HCT116 (cell line): ENCODE data around the gene PHF21A. TPM values are rescaled to one million over a fixed set of nuclear protein-coding genes. Genes with fewer than 3 reads are reported as not detected.

Experiments
- ATAC-seq: fragments of 200-7000 bp; cut with Tn5 transposase; 2 replicates; pipeline ENCODE4 v1.9.1; 2020; ENCODE audit warnings: mild to moderate bottlenecking, moderate library complexity
- BruUV-seq: library from RNA; stranded (reverse); fragments of 400-500 nt; replicated peaks from 2 replicates; lab custom pipeline; 2021; lab: Mats Ljungman, UMichigan
- CTCF ChIA-PET: fragments of 300-600 bp; sonication (Branson Sonifier 250); formaldehyde crosslinking; loops from one replicate; lab custom pipeline; 2021; ENCODE audit warnings: antibody characterized with exemption; lab: Charles Lee
- POLR2A ChIA-PET: fragments of 300-600, 350-600 bp; sonication (Branson Sonifier 250); formaldehyde crosslinking; loops from one replicate; lab custom pipeline; 2021; ENCODE audit warnings: antibody characterized with exemption; lab: Charles Lee
- RAD21 ChIA-PET, 2 experiments: fragments of 300-600 bp; sonication (Branson Sonifier 250); formaldehyde crosslinking; loops; one replicate each; lab custom pipeline; 2023; ENCODE audit warnings: low total read pairs in 2 of 2; ENCODE audit not compliant: uncharacterized antibody in 2 of 2, unreplicated experiment in 2 of 2, low non-redundant PET in 1 of 2; lab: Charles Lee
- DNase-seq: peaks from one replicate; pipeline ENCODE4 v3.0.0-alpha.2; 2010; ENCODE audit warnings: low read depth, low spot score
- H2AFZ ChIP-seq: fragments of 200-600 bp; shearing (Covaris generic), sonication (generic); 2 replicates; pipeline ENCODE4 v1.6.1; 2017; ENCODE audit warnings: low read depth, mixed run types, mixed read lengths, antibody characterized with exemption, low read length; ENCODE audit not compliant: poor library complexity, severe bottlenecking
- H3K27ac ChIP-seq: 2 replicates; pipeline ENCODE4 v1.5.1; 2012; ENCODE audit warnings: low read depth, low read length
- H3K27me3 ChIP-seq: fragments of 200-600 bp; sonication (generic); 2 replicates; pipeline ENCODE4 v1.6.1; 2016; ENCODE audit warnings: mixed run types, low read length, mixed read lengths; ENCODE audit not compliant: insufficient read depth
- H3K36me3 ChIP-seq, 2 experiments: fragments of 200-500 bp in 1 of 2; fragments of 200-600 bp in 1 of 2; sonication (Bioruptor generic) in 1 of 2; sonication (generic) in 1 of 2; 2 replicates each; pipeline versions ENCODE4 v1.5.1 to v1.6.1; 2014 to 2016; ENCODE audit warnings: low read length in 2 of 2, inconsistent platforms in 1 of 2, mixed read lengths in 1 of 2, mixed run types in 1 of 2; ENCODE audit not compliant: insufficient read depth in 2 of 2, control insufficient read depth in 1 of 2
- H3K4me1 ChIP-seq, 2 experiments: fragments of 200-600 bp in 1 of 2; sonication (generic) in 1 of 2; 2 replicates each; pipeline versions ENCODE4 v1.5.1 to v1.6.1; 2012 to 2017; ENCODE audit warnings: low read length in 2 of 2, inconsistent platforms in 1 of 2, mild to moderate bottlenecking in 1 of 2, mixed read lengths in 1 of 2, mixed run types in 1 of 2, moderate library complexity in 1 of 2; ENCODE audit not compliant: insufficient read depth in 2 of 2, control insufficient read depth in 1 of 2
- H3K4me2 ChIP-seq: fragments of 200-600 bp; sonication (generic); 2 replicates; pipeline ENCODE4 v1.6.1; 2017; ENCODE audit warnings: mixed run types, low read length, mixed read lengths
- H3K4me3 ChIP-seq, 2 experiments: fragments of 200-600 bp in 1 of 2; sonication (generic) in 1 of 2; replicated peaks in 1 of 2; 2 replicates each; pipeline ENCODE4 v1.5.1; 2011 to 2016; ENCODE audit warnings: low read length in 2 of 2, control low read depth in 1 of 2, low read depth in 1 of 2, mild to moderate bottlenecking in 1 of 2, mixed read lengths in 1 of 2, mixed run types in 1 of 2
- H3K79me2 ChIP-seq: fragments of 200-600 bp; sonication (generic); 2 replicates; pipeline ENCODE4 v1.6.1; 2017; ENCODE audit warnings: mild to moderate bottlenecking, mixed run types, low read length, moderate library complexity, mixed read lengths; ENCODE audit not compliant: insufficient read depth
- H3K9ac ChIP-seq: fragments of 200-600 bp; sonication (generic); 2 replicates; pipeline ENCODE4 v1.6.1; 2016; ENCODE audit warnings: low read length, mixed read lengths
- H3K9me2 ChIP-seq: fragments of 200-600 bp; sonication (generic), shearing (Covaris generic); 2 replicates; pipeline ENCODE4 v1.6.1; 2017; ENCODE audit warnings: mixed run types, mild to moderate bottlenecking, moderate library complexity; ENCODE audit not compliant: insufficient read depth
- H3K9me3 ChIP-seq, 2 experiments: fragments of 200-500 bp in 1 of 2; fragments of 200-600 bp in 1 of 2; sonication (Bioruptor generic) in 1 of 2; sonication (generic) in 1 of 2; 2 replicates each; pipeline ENCODE4 v1.6.1; 2014 to 2017; ENCODE audit warnings: low read length in 2 of 2, mixed read lengths in 2 of 2, inconsistent platforms in 1 of 2, low read depth in 1 of 2, mild to moderate bottlenecking in 1 of 2, mixed run types in 1 of 2, moderate library complexity in 1 of 2; ENCODE audit not compliant: control insufficient read depth in 1 of 2, insufficient read depth in 1 of 2
- H4K20me1 ChIP-seq: fragments of 200-600 bp; sonication (generic), shearing (Covaris generic); 2 replicates; pipeline ENCODE4 v1.6.1; 2017; ENCODE audit warnings: mixed run types, mild to moderate bottlenecking, moderate library complexity; ENCODE audit not compliant: insufficient read depth
- CBX3 ChIP-seq: IDR thresholded peaks from 2 replicates; pipeline ENCODE4 v1.6.1; 2012; ENCODE audit warnings: low read depth
- CTCF ChIP-seq, 3 experiments: fragments of 200-600 bp in 1 of 3; sonication (generic) in 1 of 3; IDR thresholded peaks in 2 of 3; conservative IDR thresholded peaks in 1 of 3; 2 replicates each; pipeline ENCODE4 v1.5.1; 2012 to 2017; ENCODE audit warnings: low read depth in 2 of 3, low read length in 2 of 3, antibody characterized with exemption in 1 of 3, borderline replicate concordance in 1 of 3, control low read depth in 1 of 3, mild to moderate bottlenecking in 1 of 3, mixed read lengths in 1 of 3, mixed run types in 1 of 3, moderate library complexity in 1 of 3; ENCODE audit not compliant: insufficient read depth in 1 of 3
- EGR1 ChIP-seq: IDR thresholded peaks from 2 replicates; pipeline ENCODE4 v1.6.1; 2012; ENCODE audit warnings: low read depth
- ELF1 ChIP-seq: IDR thresholded peaks from 2 replicates; pipeline ENCODE4 v1.6.1; 2012; ENCODE audit warnings: low read depth, borderline replicate concordance
- EZH2 ChIP-seq: fragments of 200-600 bp; sonication (generic); IDR thresholded peaks from 2 replicates; pipeline ENCODE4 v1.6.1; 2017; ENCODE audit warnings: antibody characterized with exemption, mixed run types
- EZH2phosphoT487 ChIP-seq: fragments of 200-600 bp; IDR thresholded peaks from 2 replicates; pipeline ENCODE4 v1.6.1; 2018; ENCODE audit warnings: antibody characterized with exemption, borderline replicate concordance
- POLR2A ChIP-seq: IDR thresholded peaks from 2 replicates; pipeline ENCODE4 v1.7.0; 2011; ENCODE audit warnings: borderline replicate concordance; ENCODE audit not compliant: insufficient read depth, insufficient read length; ENCODE audit errors: extremely low read depth
- POLR2AphosphoS5 ChIP-seq: IDR thresholded peaks from 2 replicates; pipeline ENCODE4 v1.6.1; 2011; ENCODE audit warnings: mild to moderate bottlenecking, low read depth, low read length, moderate library complexity
- SIN3A ChIP-seq: IDR thresholded peaks from 2 replicates; pipeline ENCODE4 v1.6.1; 2012; ENCODE audit warnings: low read depth
- SP1 ChIP-seq: IDR thresholded peaks from 2 replicates; pipeline ENCODE4 v1.6.1; 2012; ENCODE audit warnings: low read depth
- SRF ChIP-seq: IDR thresholded peaks from 2 replicates; pipeline ENCODE4 v1.6.1; 2012; ENCODE audit warnings: low read depth
- TCF7L2 ChIP-seq: IDR thresholded peaks from 2 replicates; pipeline ENCODE4 v1.7.0; 2011; ENCODE audit warnings: borderline replicate concordance, inconsistent platforms; ENCODE audit not compliant: insufficient read depth, insufficient read length; ENCODE audit errors: extremely low read depth
- ZFX ChIP-seq: fragments of 450-650 bp; IDR thresholded peaks from 2 replicates; pipeline ENCODE4 v1.6.1; 2017
- intact Hi-C: fragments of 100-400 bp; cut with micrococcal nuclease; formaldehyde crosslinking; loops from 2 replicates; pipeline ENCODE4 v1.10.0; 2022
- total RNA-seq: library from RNA; stranded (reverse); gene quantifications from one replicate; pipeline ENCODE4 v1.2.1, GENCODE V29; 2021; ENCODE audit not compliant: unreplicated experiment
- TF ChIP-seq, protein P1 (sequence below): IDR thresholded peaks from 2 replicates; pipeline ENCODE4 v1.6.1; 2012; ENCODE audit warnings: low read depth

PHF21A gene
- total RNA-seq, 1 experiment from 2014 or later = 27.0 TPM

DNA sequence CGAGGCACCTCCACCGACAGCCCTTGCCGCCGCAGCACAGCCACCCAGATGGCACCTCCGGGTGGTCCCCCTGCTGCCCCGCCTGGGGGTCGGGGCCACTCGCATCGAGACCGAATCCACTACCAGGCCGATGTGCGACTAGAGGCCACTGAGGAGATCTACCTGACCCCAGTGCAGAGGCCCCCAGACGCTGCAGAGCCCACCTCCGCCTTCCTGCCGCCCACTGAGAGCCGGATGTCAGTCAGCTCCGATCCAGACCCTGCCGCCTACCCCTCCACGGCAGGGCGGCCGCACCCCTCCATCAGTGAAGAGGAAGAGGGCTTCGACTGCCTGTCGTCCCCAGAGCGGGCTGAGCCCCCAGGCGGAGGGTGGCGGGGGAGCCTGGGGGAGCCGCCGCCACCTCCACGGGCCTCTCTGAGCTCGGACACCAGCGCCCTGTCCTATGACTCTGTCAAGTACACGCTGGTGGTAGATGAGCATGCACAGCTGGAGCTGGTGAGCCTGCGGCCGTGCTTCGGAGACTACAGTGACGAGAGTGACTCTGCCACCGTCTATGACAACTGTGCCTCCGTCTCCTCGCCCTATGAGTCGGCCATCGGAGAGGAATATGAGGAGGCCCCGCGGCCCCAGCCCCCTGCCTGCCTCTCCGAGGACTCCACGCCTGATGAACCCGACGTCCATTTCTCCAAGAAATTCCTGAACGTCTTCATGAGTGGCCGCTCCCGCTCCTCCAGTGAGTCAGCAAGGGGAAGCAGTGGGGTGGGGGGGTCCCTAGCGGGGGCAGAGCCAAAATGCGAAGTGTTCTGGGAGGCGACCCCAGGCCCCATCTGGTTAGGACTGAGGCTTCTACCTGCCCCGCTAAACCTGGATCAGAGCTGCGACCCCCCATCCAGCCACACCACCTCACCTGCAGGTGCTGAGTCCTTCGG, 218.5 kb downstream of the PHF21A start:
- no peak for TF ChIP-seq EZH2phosphoT487
- no peak for TF ChIP-seq EZH2
- TF ChIP-seq SIN3A = no peak
- no peak for TF ChIP-seq CBX3
- no peak for TF ChIP-seq EGR1
- TF ChIP-seq ELF1 = no peak
- no peak for TF ChIP-seq CTCF (IDR thresholded peaks at IDR 0.05 in 2 of 3, conservative IDR thresholded peaks at IDR 0.05 in 1 of 3; ENCODE audit: borderline replicate concordance in 1 of 3, insufficient read depth in 1 of 3, low read depth in 2 of 3, low read length in 2 of 3)
- no peak for TF ChIP-seq POLR2A
- TF ChIP-seq SRF = no peak
- TF ChIP-seq SP1 = no peak
- no peak for TF ChIP-seq POLR2AphosphoS5
- TF ChIP-seq, protein P1, sequence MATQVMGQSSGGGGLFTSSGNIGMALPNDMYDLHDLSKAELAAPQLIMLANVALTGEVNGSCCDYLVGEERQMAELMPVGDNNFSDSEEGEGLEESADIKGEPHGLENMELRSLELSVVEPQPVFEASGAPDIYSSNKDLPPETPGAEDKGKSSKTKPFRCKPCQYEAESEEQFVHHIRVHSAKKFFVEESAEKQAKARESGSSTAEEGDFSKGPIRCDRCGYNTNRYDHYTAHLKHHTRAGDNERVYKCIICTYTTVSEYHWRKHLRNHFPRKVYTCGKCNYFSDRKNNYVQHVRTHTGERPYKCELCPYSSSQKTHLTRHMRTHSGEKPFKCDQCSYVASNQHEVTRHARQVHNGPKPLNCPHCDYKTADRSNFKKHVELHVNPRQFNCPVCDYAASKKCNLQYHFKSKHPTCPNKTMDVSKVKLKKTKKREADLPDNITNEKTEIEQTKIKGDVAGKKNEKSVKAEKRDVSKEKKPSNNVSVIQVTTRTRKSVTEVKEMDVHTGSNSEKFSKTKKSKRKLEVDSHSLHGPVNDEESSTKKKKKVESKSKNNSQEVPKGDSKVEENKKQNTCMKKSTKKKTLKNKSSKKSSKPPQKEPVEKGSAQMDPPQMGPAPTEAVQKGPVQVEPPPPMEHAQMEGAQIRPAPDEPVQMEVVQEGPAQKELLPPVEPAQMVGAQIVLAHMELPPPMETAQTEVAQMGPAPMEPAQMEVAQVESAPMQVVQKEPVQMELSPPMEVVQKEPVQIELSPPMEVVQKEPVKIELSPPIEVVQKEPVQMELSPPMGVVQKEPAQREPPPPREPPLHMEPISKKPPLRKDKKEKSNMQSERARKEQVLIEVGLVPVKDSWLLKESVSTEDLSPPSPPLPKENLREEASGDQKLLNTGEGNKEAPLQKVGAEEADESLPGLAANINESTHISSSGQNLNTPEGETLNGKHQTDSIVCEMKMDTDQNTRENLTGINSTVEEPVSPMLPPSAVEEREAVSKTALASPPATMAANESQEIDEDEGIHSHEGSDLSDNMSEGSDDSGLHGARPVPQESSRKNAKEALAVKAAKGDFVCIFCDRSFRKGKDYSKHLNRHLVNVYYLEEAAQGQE = no peak
- TF ChIP-seq TCF7L2 = no peak
- TF ChIP-seq ZFX = no peak
- CTCF ChIA-PET = no interaction called here

More for the DNA sequence above, 218.5 kb downstream of the PHF21A start:
- Histone ChIP-seq H3K9me3 (no peaks in the 10 kb centered on the region), H3K9me2 (no peaks in the 10 kb centered on the region), H3K9ac (no peak overlapping the region), H4K20me1 (no peaks in the 10 kb centered on the region), H3K36me3 (no peaks in the 10 kb centered on the region), H3K79me2 (no peaks in the 10 kb centered on the region), H3K27me3 (no peaks in the 10 kb centered on the region), H3K4me1 (peaks cover 6 to 17% of the 10 kb centered on the region in 2 experiments; a peak in 3 of 4 replicates), H3K4me2 (no peak overlapping the region), H3K27ac (no peak overlapping the region), H3K4me3 (no peak overlapping the region), H2AFZ (no peak overlapping the region)
- no peak for ATAC-seq
- no peak for DNase-seq
- RAD21 ChIA-PET = no interaction called here
- POLR2A ChIA-PET = no interaction called here
- BruUV-seq = no TSS peak
- intact Hi-C loops = no loop called here
